ENCODE results near the gene KCNMA1. TPM values are rescaled to one million over a fixed set of nuclear protein-coding genes. Genes with fewer than 3 reads are reported as not detected.
A peak's percentile ranks its signal among the peaks of the same experiment; 100 is the strongest.

The KCNMA1 gene
- total RNA-seq (100 to 1,000 TPM in 2 of 5 donors, 10 to 100 TPM in 3; 41.4 to 155 (median 76.9) TPM), polyA plus RNA-seq (10 to 100 TPM in 1 of 3 donors, 1 to 10 TPM in 1, under 1 TPM in 1; 0.92 to 26.0 (median 2.8) TPM)
- long read RNA-seq, donor 1, partial matches to known transcripts, result 0 of 1 reads
- long read RNA-seq, donor 1, other reads (novel, unspliced or antisense), result 0 of 1 reads
- long read RNA-seq, donor 2, partial matches to known transcripts, result 0 of 1 reads
- long read RNA-seq, donor 2, other reads (novel, unspliced or antisense), result 0 of 1 reads
- long read RNA-seq, donor 3, result 0 reads
- long read RNA-seq, donor 4, result 0 reads
- long read RNA-seq, donor 5, partial matches to known transcripts, result 0 of 2 reads
- long read RNA-seq, donor 5, other reads (novel, unspliced or antisense), result 0 of 2 reads
- long read RNA-seq, donor 6, partial matches to known transcripts, result 0 of 3 reads
- long read RNA-seq, donor 6, other reads (novel, unspliced or antisense), result 0 of 3 reads
- long read RNA-seq, donor 7, partial matches to known transcripts, result 6 of 6 reads
- long read RNA-seq, donor 7, other reads (novel, unspliced or antisense), result 0 of 6 reads
- long read RNA-seq, donor 8, partial matches to known transcripts, result 0 of 1 reads
- long read RNA-seq, donor 8, other reads (novel, unspliced or antisense), result 0 of 1 reads
- long read RNA-seq, donor 9, result 0 reads
- long read RNA-seq, donor 10, partial matches to known transcripts, result 0 of 1 reads
- long read RNA-seq, donor 10, other reads (novel, unspliced or antisense), result 0 of 1 reads

DNA sequence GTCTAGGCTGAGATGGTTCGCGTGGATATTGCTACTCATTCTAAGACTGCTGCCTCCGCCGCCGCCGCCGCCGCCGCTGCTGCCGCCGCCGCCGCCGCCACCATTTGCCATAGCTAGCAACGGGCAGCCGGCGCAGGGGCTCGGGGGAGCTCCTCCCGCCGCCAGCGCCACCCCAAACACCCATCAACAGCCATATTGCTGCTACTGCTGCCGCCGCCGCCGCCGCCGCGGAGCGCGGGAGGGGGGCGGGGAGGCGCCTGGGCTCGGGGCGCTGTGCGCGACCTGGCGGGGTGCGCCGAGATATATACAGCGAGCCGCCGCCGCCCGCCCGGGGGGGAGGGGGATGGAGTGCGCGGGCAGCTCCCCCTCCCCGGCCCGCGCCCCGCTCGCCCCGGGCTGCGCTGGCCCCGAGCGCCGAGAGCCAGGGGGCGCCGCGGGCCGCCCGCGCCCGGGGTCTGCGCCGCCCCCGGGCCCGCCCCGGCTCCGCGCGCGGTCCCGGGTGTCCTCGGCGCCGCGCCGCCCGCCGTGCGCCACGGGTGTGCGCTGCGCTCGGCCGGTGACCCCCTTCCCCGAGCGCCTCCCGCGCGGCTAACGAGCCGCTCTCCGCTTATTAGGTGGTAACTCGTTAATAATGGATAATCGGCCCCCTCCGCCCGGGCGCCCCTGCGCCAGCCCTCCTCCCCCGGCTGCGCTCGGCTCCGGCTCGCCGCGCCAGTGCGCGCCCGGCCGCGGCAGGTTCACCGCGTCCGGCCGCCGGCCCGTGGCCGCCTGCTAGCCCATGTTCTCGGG is at the start of gene KCNMA1:
Gene KCNMA1 (minus strand): TSS at position 277 of the 789 bp plus-strand sequence.
- 0 to 3% (median 1%) methylated on average over 42 to 107 of the region's 121 CpGs for WGBS, 5 donors
- Histone ChIP-seq H3K36me3 (no peaks in the 10 kb centered on the region), H3K4me1 (peaks cover 9 to 59% (median 37%) of the 10 kb centered on the region in 4 donors), H3K9me3 (no peaks in the 10 kb centered on the region), H3K4me3 (peak within 1 kb of the TSS; percentile 56 to 62 (median 60)), H3K27ac (peak within 1 kb of the TSS; percentile 58 to 84 (median 72)), H3K27me3 (peaks cover 0 to 86% (median 34%) of the 10 kb centered on the region in 3 donors)
- intact Hi-C loops (cut with DNase I; ENCODE audit: low total_unique reads), result no loop called here
- TF ChIP-seq, protein P1, sequence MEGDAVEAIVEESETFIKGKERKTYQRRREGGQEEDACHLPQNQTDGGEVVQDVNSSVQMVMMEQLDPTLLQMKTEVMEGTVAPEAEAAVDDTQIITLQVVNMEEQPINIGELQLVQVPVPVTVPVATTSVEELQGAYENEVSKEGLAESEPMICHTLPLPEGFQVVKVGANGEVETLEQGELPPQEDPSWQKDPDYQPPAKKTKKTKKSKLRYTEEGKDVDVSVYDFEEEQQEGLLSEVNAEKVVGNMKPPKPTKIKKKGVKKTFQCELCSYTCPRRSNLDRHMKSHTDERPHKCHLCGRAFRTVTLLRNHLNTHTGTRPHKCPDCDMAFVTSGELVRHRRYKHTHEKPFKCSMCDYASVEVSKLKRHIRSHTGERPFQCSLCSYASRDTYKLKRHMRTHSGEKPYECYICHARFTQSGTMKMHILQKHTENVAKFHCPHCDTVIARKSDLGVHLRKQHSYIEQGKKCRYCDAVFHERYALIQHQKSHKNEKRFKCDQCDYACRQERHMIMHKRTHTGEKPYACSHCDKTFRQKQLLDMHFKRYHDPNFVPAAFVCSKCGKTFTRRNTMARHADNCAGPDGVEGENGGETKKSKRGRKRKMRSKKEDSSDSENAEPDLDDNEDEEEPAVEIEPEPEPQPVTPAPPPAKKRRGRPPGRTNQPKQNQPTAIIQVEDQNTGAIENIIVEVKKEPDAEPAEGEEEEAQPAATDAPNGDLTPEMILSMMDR (IDR thresholded peaks at IDR 0.05), result no peak
- no peak for TF ChIP-seq POLR2AphosphoS5 (IDR thresholded peaks at IDR 0.05)
- no peak for TF ChIP-seq EP300 (IDR thresholded peaks at IDR 0.05)
- TF ChIP-seq POLR2A (IDR thresholded peaks at IDR 0.05), result no peak
- peak in 1 of 2 donors; percentile 79 for DNase-seq

DNA sequence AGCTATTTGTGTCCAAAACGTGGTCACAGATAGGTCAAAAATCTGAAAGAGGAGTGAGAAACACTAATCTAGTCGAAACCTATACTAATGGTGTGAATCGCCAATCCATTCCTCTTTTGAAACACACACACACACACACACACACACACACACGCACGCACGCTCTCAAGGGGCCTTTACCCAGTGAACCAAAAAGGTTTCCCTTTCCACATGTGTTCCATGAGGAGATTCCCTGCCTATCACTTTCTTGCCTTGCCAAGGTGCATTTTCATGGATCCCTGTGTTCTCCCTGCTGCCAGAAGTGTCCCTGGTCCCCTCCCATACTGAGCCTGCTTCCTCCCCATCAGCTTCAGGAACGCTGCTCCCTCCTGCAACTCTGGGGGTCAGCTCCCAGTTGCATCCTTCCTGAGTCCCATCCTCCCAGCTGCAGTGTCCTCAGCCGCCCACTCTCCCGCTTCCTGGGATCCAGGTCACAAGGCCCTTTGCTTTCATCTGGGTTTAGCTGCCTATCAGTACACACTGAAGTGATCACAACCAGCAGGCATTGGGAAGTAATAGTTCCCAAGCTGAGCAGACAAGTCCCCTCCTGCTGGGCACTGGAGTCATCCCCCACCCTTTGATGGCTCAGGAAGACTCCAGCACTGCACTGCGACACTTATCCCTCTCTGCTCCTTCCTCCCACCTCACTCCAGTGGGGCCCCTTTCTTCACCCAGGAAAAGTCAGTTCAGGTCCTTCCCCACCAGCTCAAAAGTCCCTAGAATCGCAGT is 49.2 kb upstream of the KCNMA1 start:
- peaks cover 0 to 8% (median 5%) of the 10 kb centered on the region in 4 donors for H3K4me1 ChIP-seq
- H3K27me3 ChIP-seq, result no peaks in the 10 kb centered on the region
- no peaks in the 10 kb centered on the region for H3K9me3 ChIP-seq
- no peak for DNase-seq
- intact Hi-C loops (cut with DNase I; ENCODE audit: low total_unique reads), result no loop called here
- no peaks in the 10 kb centered on the region for H3K36me3 ChIP-seq
- H3K4me3 ChIP-seq, result no peak overlapping the region
- no peak overlapping the region for H3K27ac ChIP-seq
- WGBS, 5 donors, result 83 to 89% (median 86%) methylated on average over 11 of the region's 11 CpGs
- TF ChIP-seq, protein P1 (IDR thresholded peaks at IDR 0.05), result no peak
- TF ChIP-seq EP300 (IDR thresholded peaks at IDR 0.05) (no peak), POLR2A (IDR thresholded peaks at IDR 0.05) (no peak), POLR2AphosphoS5 (IDR thresholded peaks at IDR 0.05) (no peak)

DNA sequence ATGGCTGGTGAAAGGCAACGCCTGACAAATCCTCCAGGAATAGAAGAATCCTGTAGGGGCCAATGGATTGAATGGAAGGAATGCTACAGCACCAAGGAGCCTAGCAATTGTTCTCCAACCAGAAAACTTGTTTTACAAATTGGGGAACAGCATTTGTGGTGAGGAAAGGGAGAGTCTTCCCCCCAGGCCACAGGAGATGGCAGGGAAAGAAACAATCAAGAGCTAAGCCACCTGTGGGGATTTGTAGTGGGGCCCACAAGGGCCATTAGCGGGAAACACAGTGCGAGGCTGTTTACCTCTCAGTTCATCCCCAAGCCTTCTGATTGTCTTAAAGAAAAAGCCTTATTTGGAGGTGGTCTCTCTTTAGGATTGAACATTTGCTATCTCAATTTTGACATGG is 48.5 kb upstream of the KCNMA1 start:
- intact Hi-C loops (cut with DNase I; ENCODE audit: low total_unique reads), result no loop called here

More for the DNA sequence above, 48.5 kb upstream of the KCNMA1 start:
- Histone ChIP-seq H3K27me3 (no peaks in the 10 kb centered on the region), H3K4me1 (peaks cover 0 to 8% (median 5%) of the 10 kb centered on the region in 4 donors), H3K36me3 (no peaks in the 10 kb centered on the region), H3K27ac (no peak overlapping the region), H3K4me3 (no peak overlapping the region), H3K9me3 (no peaks in the 10 kb centered on the region)
- TF ChIP-seq POLR2A (IDR thresholded peaks at IDR 0.05), result no peak
- TF ChIP-seq, protein P1 (IDR thresholded peaks at IDR 0.05), result no peak
- no peak for TF ChIP-seq EP300 (IDR thresholded peaks at IDR 0.05)
- no peak for TF ChIP-seq POLR2AphosphoS5 (IDR thresholded peaks at IDR 0.05)
- DNase-seq, result no peak
- WGBS, 5 donors, result 75 to 85% (median 76%) methylated on average over 3 of the region's 3 CpGs
